GM12878 (cell line): ENCODE results near the gene SRGAP1. TPM values are rescaled to one million over a fixed set of nuclear protein-coding genes. Genes with fewer than 3 reads are reported as not detected.

Experiments used
- ATAC-seq: fragments of 200-7000 bp; cut with Tn5 transposase; 3 replicates; pipeline ENCODE4 v1.9.1; 2020; ENCODE audit warnings: mild to moderate bottlenecking, moderate library complexity
- BruUV-seq: library from RNA; stranded (reverse); fragments of 400-500 nt; replicated peaks from 2 replicates; lab custom pipeline; 2021; lab: Mats Ljungman, UMichigan
- CTCF ChIA-PET: fragments of 300-600 bp; sonication (Branson Sonifier 250); formaldehyde crosslinking; extraction: SDS; loops from one replicate; lab custom pipeline; 2021; ENCODE audit warnings: inconsistent platforms; lab: Yijun Ruan, JAX
- POLR2A ChIA-PET: fragments of 350-600 bp; formaldehyde crosslinking; extraction: SDS; loops from one replicate; lab custom pipeline; 2021; ENCODE audit warnings: inconsistent platforms; lab: Charles Lee
- RAD21 ChIA-PET: fragments of 300-600 bp; sonication (Branson Sonifier 250); formaldehyde crosslinking; loops from one replicate; lab custom pipeline; 2023; ENCODE audit warnings: antibody characterized with exemption; ENCODE audit not compliant: unreplicated experiment; lab: Charles Lee
- SMC1A ChIA-PET: fragments of 300-600 bp; sonication (Branson Sonifier 250); formaldehyde crosslinking; loops from one replicate; lab custom pipeline; 2023; ENCODE audit not compliant: unreplicated experiment, uncharacterized antibody; lab: Charles Lee
- DNase-seq: peaks from one replicate; pipeline ENCODE4 v3.0.0-alpha.2; 2011; ENCODE audit warnings: low read depth, low spot score
- FAIRE-seq: peaks from 3 replicates; lab custom pipeline; 2011; peaks lifted over from hg19 to GRCh38; lab: Jason Lieb, UNC
- H2AFZ ChIP-seq: 2 replicates; pipeline ENCODE4 v1.6.0; 2011; ENCODE audit warnings: low read depth, low read length, control low read depth; ENCODE audit not compliant: control insufficient read depth
- H3K27ac ChIP-seq: 2 replicates; pipeline ENCODE4 v1.5.1; 2011; ENCODE audit warnings: control low read depth; ENCODE audit not compliant: control insufficient read depth, insufficient read depth
- H3K27me3 ChIP-seq, 2 experiments: replicated peaks in 1 of 2; 2 replicates each; pipeline versions ENCODE4 v1.6.0 to v1.6.1; 2011; ENCODE audit warnings: low read length in 1 of 2; ENCODE audit not compliant: control insufficient read depth in 2 of 2, insufficient read depth in 2 of 2
- H3K36me3 ChIP-seq, 2 experiments: 2 replicates each; pipeline ENCODE4 v1.5.1; 2011; ENCODE audit warnings: low read length in 1 of 2; ENCODE audit not compliant: control insufficient read depth in 2 of 2, insufficient read depth in 2 of 2
- H3K4me1 ChIP-seq: 2 replicates; pipeline ENCODE4 v1.6.1; 2011; ENCODE audit warnings: mild to moderate bottlenecking, low read length, moderate library complexity, mixed read lengths; ENCODE audit not compliant: control insufficient read depth, insufficient read depth
- H3K4me2 ChIP-seq: 2 replicates; pipeline ENCODE4 v1.6.0; 2011; ENCODE audit warnings: control low read depth; ENCODE audit not compliant: control insufficient read depth, insufficient read depth
- H3K4me3 ChIP-seq: fragments of 200-600 bp; sonication (generic); 2 replicates; pipeline ENCODE4 v1.5.1; 2016
- H3K79me2 ChIP-seq: 2 replicates; pipeline ENCODE4 v1.6.0; 2011; ENCODE audit warnings: low read length; ENCODE audit not compliant: control insufficient read depth, insufficient read depth
- H3K9ac ChIP-seq: 2 replicates; pipeline ENCODE4 v1.8.0; 2011; ENCODE audit warnings: low read length, control low read depth, mixed read lengths; ENCODE audit not compliant: control insufficient read depth, insufficient read depth
- H3K9me3 ChIP-seq: replicated peaks from 3 replicates; pipeline ENCODE4 v1.5.1; 2011; ENCODE audit warnings: mild to moderate bottlenecking, low read length; ENCODE audit not compliant: control insufficient read depth, insufficient read depth
- H4K20me1 ChIP-seq: 2 replicates; pipeline ENCODE4 v1.6.0; 2011; ENCODE audit not compliant: control insufficient read depth, insufficient read depth
- CBX3 ChIP-seq: fragments of 200-600 bp; sonication (generic); IDR thresholded peaks from 2 replicates; pipeline ENCODE4 v1.6.1; 2016; ENCODE audit warnings: low read depth, borderline replicate concordance
- CHD2 ChIP-seq: IDR thresholded peaks from 2 replicates; pipeline ENCODE4 v1.6.1; 2011; ENCODE audit warnings: low read depth, low read length, improper control_type of control experiment, borderline replicate concordance
- DPF2 ChIP-seq: fragments of 450-650 bp; IDR thresholded peaks from 2 replicates; pipeline ENCODE4 v1.6.1; 2017; ENCODE audit warnings: mild to moderate bottlenecking
- EZH2 ChIP-seq: IDR thresholded peaks from 2 replicates; pipeline ENCODE4 v1.6.1; 2012; ENCODE audit warnings: low read depth, mild to moderate bottlenecking, control low read depth, inconsistent platforms, low read length, borderline replicate concordance; ENCODE audit not compliant: control insufficient read depth
- GATAD2B ChIP-seq: fragments of 450-650 bp; conservative IDR thresholded peaks from 2 replicates; pipeline ENCODE4 v1.6.1; 2017; ENCODE audit warnings: low read depth, mild to moderate bottlenecking, moderate library complexity
- MEF2A ChIP-seq: IDR thresholded peaks from 2 replicates; pipeline ENCODE4 v1.6.1; 2011; ENCODE audit warnings: low read depth, mild to moderate bottlenecking, low read length, moderate library complexity; ENCODE audit not compliant: insufficient read depth
- POLR2A ChIP-seq: IDR thresholded peaks from 2 replicates; pipeline ENCODE4 v1.6.1; 2011; ENCODE audit warnings: low read depth, mild to moderate bottlenecking, low read length
- SMC3 ChIP-seq: IDR thresholded peaks from 2 replicates; pipeline ENCODE4 v1.6.1; 2011; ENCODE audit warnings: low read length, improper control_type of control experiment, borderline replicate concordance
- SRF ChIP-seq, 2 experiments: IDR thresholded peaks; 2 replicates each; pipeline ENCODE4 v1.6.1; 2011; ENCODE audit warnings: low read depth in 2 of 2, low read length in 2 of 2, mild to moderate bottlenecking in 1 of 2, moderate library complexity in 1 of 2
- YY1 ChIP-seq: IDR thresholded peaks from 2 replicates; pipeline ENCODE4 v1.6.1; 2011; ENCODE audit warnings: low read depth, mild to moderate bottlenecking, low read length
- ZNF622 ChIP-seq: fragments of 450-650 bp; IDR thresholded peaks from 2 replicates; pipeline ENCODE4 v1.6.1; 2017; ENCODE audit warnings: mild to moderate bottlenecking, inconsistent platforms
- ZZZ3 ChIP-seq: IDR thresholded peaks from 2 replicates; pipeline ENCODE4 v1.6.1; 2011; ENCODE audit warnings: low read depth; ENCODE audit not compliant: control insufficient read depth, insufficient read length
- WGBS: methylation state at CpG from one replicate; pipeline ENCODE4 v1.1.6; 2016; ENCODE audit warnings: low lambda C conversion rate; ENCODE audit not compliant: insufficient replicate concordance, insufficient coverage; ENCODE audit errors: missing lambda C conversion rate; 5-methylcytosine and 5-hydroxymethylcytosine counted together
- in situ Hi-C: fragments of 300-500 bp; cut with MboI; formaldehyde crosslinking; loops from 9 replicates; pipeline ENCODE4 v1.14.3; 2018; ENCODE audit warnings: mixed read lengths
- intact Hi-C: fragments of 100-400 bp; cut with micrococcal nuclease; formaldehyde crosslinking; loops from one replicate; pipeline ENCODE4 v1.14.2; 2022; ENCODE audit not compliant: unreplicated experiment
- polyA plus RNA-seq, 11 experiments: library from polyadenylated mRNA; depleted of rRNA in 4 of 11; unstranded in 6 of 11; stranded (reverse) in 5 of 11; fragments of >200 nt; fragmentation: Nextera tagmentation in 4 of 11; fragmentation: Illumina TruSeq in 1 of 11; extraction: Ambion mirVana in 4 of 11; extraction: Trizol in 1 of 11; gene quantifications; 1 replicate in 1 of 11; 2 replicates in 10 of 11; pipeline versions ENCODE4 v1.2.1 to v1.2.3, GENCODE V29; 2011 to 2016; ENCODE audit warnings: inconsistent platforms in 2 of 11, missing spikeins in 2 of 11, low read depth in 1 of 11
- total RNA-seq, 4 experiments: library from RNA; depleted of rRNA in 3 of 4; stranded (reverse); fragments of >200 nt in 3 of 4; fragmentation: Illumina TruSeq in 1 of 4; extraction: Trizol in 1 of 4; gene quantifications; 2 replicates each; pipeline versions ENCODE4 v1.2.1 to v1.2.3, GENCODE V29; 2013 to 2021
- TF ChIP-seq, protein P1 (sequence below): fragments of 450-650 bp; formaldehyde crosslinking; IDR thresholded peaks from 2 replicates; pipeline ENCODE4 v1.5.0; 2022; ENCODE audit warnings: mild to moderate bottlenecking, missing genetic modification characterization
- TF ChIP-seq, protein P2 (sequence below): fragments of 450-650 bp; IDR thresholded peaks from 2 replicates; pipeline ENCODE4 v1.6.1; 2017; ENCODE audit warnings: mild to moderate bottlenecking
- TF ChIP-seq, protein P3 (sequence below): fragments of 450-650 bp; IDR thresholded peaks from 2 replicates; pipeline ENCODE4 v1.6.1; 2016; ENCODE audit warnings: mild to moderate bottlenecking
- TF ChIP-seq, protein P4 (sequence below): fragments of 450-650 bp; IDR thresholded peaks from 2 replicates; pipeline ENCODE4 v1.6.1; 2017; ENCODE audit warnings: borderline replicate concordance
- TF ChIP-seq, protein P5 (sequence below): IDR thresholded peaks from 2 replicates; pipeline ENCODE4 v1.6.1; 2012; ENCODE audit warnings: low read depth, low read length, improper control_type of control experiment

SRGAP1 gene
- total and polyA plus RNA-seq, 10 of the 15 experiments (the other 5 are each of a cell fraction or from before 2014, with no cell fraction given): 0.16 to 0.85 (median 0.46) TPM

DNA sequence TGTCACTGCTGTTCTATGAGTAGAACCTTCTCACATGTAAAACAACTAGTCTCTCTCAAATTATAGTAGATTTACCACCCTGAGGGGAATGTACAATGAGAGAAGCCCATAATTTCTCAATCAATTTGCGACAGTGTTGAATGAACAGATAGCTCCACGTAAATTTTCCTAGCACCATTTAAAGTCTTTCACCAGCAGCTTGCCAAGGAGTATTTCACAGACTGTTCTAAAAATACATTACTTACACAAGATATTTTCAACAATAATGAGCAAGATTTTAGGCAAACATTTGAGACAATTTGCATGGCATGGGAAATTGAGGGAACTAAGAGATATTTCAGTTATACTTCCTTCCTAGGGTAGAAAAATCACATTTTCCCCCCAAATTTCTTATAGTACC, 226.0 kb downstream of the SRGAP1 start:
- WGBS: 63% methylated on average over 2 of the region's 2 CpGs
- ChIA-PET POLR2A (no interaction called here), RAD21 (no interaction called here), SMC1A (no interaction called here), CTCF (interaction anchor here (0.6 kb wide), 1 partner anchor 114 kb away, joined by 3 read pairs; no protein-coding TSS in a partner anchor)
- no peak overlapping the region for H2AFZ ChIP-seq
- H3K4me2 ChIP-seq: no peak overlapping the region
- DNase-seq: no peak
- H3K79me2 ChIP-seq: no peaks in the 10 kb centered on the region
- no peak for ATAC-seq
- H3K9ac ChIP-seq: no peak overlapping the region
- H3K27me3 ChIP-seq: no peaks in the 10 kb centered on the region
- no peaks in the 10 kb centered on the region for H4K20me1 ChIP-seq
- no peak for FAIRE-seq
- no peaks in the 10 kb centered on the region for H3K9me3 ChIP-seq
- H3K4me1 ChIP-seq: no peaks in the 10 kb centered on the region
- no peak overlapping the region for H3K4me3 ChIP-seq
- H3K27ac ChIP-seq: no peak overlapping the region
- BruUV-seq: no TSS peak
- intact Hi-C loops: no loop called here
- H3K36me3 ChIP-seq: no peaks in the 10 kb centered on the region
- in situ Hi-C loops: no loop called here
- TF ChIP-seq YY1 (no peak), GATAD2B (no peak), POLR2A (no peak), ZZZ3 (no peak), EZH2 (no peak), SRF (IDR thresholded peaks at IDR 0.05; ENCODE audit: low read depth in 2 of 2, low read length in 2 of 2) (no peak), MEF2A (no peak), DPF2 (no peak), CBX3 (no peak), CHD2 (no peak), ZNF622 (no peak), SMC3 (no peak)
- TF ChIP-seq, protein P1, sequence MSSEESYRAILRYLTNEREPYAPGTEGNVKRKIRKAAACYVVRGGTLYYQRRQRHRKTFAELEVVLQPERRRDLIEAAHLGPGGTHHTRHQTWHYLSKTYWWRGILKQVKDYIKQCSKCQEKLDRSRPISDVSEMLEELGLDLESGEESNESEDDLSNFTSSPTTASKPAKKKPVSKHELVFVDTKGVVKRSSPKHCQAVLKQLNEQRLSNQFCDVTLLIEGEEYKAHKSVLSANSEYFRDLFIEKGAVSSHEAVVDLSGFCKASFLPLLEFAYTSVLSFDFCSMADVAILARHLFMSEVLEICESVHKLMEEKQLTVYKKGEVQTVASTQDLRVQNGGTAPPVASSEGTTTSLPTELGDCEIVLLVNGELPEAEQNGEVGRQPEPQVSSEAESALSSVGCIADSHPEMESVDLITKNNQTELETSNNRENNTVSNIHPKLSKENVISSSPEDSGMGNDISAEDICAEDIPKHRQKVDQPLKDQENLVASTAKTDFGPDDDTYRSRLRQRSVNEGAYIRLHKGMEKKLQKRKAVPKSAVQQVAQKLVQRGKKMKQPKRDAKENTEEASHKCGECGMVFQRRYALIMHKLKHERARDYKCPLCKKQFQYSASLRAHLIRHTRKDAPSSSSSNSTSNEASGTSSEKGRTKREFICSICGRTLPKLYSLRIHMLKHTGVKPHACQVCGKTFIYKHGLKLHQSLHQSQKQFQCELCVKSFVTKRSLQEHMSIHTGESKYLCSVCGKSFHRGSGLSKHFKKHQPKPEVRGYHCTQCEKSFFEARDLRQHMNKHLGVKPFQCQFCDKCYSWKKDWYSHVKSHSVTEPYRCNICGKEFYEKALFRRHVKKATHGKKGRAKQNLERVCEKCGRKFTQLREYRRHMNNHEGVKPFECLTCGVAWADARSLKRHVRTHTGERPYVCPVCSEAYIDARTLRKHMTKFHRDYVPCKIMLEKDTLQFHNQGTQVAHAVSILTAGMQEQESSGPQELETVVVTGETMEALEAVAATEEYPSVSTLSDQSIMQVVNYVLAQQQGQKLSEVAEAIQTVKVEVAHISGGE (CRISPR knock-in tag): no peak
- TF ChIP-seq, protein P2, sequence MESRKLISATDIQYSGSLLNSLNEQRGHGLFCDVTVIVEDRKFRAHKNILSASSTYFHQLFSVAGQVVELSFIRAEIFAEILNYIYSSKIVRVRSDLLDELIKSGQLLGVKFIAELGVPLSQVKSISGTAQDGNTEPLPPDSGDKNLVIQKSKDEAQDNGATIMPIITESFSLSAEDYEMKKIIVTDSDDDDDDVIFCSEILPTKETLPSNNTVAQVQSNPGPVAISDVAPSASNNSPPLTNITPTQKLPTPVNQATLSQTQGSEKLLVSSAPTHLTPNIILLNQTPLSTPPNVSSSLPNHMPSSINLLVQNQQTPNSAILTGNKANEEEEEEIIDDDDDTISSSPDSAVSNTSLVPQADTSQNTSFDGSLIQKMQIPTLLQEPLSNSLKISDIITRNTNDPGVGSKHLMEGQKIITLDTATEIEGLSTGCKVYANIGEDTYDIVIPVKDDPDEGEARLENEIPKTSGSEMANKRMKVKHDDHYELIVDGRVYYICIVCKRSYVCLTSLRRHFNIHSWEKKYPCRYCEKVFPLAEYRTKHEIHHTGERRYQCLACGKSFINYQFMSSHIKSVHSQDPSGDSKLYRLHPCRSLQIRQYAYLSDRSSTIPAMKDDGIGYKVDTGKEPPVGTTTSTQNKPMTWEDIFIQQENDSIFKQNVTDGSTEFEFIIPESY: no peak
- TF ChIP-seq, protein P3, sequence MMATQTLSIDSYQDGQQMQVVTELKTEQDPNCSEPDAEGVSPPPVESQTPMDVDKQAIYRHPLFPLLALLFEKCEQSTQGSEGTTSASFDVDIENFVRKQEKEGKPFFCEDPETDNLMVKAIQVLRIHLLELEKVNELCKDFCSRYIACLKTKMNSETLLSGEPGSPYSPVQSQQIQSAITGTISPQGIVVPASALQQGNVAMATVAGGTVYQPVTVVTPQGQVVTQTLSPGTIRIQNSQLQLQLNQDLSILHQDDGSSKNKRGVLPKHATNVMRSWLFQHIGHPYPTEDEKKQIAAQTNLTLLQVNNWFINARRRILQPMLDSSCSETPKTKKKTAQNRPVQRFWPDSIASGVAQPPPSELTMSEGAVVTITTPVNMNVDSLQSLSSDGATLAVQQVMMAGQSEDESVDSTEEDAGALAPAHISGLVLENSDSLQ: no peak
- TF ChIP-seq, protein P4, sequence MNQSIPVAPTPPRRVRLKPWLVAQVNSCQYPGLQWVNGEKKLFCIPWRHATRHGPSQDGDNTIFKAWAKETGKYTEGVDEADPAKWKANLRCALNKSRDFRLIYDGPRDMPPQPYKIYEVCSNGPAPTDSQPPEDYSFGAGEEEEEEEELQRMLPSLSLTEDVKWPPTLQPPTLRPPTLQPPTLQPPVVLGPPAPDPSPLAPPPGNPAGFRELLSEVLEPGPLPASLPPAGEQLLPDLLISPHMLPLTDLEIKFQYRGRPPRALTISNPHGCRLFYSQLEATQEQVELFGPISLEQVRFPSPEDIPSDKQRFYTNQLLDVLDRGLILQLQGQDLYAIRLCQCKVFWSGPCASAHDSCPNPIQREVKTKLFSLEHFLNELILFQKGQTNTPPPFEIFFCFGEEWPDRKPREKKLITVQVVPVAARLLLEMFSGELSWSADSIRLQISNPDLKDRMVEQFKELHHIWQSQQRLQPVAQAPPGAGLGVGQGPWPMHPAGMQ: no peak
- TF ChIP-seq, protein P5, sequence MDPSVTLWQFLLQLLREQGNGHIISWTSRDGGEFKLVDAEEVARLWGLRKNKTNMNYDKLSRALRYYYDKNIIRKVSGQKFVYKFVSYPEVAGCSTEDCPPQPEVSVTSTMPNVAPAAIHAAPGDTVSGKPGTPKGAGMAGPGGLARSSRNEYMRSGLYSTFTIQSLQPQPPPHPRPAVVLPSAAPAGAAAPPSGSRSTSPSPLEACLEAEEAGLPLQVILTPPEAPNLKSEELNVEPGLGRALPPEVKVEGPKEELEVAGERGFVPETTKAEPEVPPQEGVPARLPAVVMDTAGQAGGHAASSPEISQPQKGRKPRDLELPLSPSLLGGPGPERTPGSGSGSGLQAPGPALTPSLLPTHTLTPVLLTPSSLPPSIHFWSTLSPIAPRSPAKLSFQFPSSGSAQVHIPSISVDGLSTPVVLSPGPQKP: no peak
